Mesenteric fat pad (tissue), 1 donor: Measurements from ENCODE around the gene HMGN2. TPM values are rescaled to one million over a fixed set of nuclear protein-coding genes. Genes with fewer than 3 reads are reported as not detected.
"Not testable (repeated sequence)": the region's sequence is repeated elsewhere in the genome, so short reads cannot be mapped to it uniquely, and the experiment has no call there.

ENCODE experiments used
- DNase-seq: peaks from one replicate; pipeline ENCODE4 v3.0.0-alpha.2; 2020; ENCODE audit warnings: low spot score
- total RNA-seq: library from RNA; stranded (reverse); fragmentation: NEBNext Ultra II Directional; extraction: Animal tissue kit (Norgen Biotek cat#: 25700); gene quantifications from one replicate; pipeline ENCODE4 v1.2.1, GENCODE V29; 2021
- donor health status: DM: yes; HTN: yes; CAD: no.

HMGN2 gene
- total RNA-seq, 1 donor from 2014 or later, result 151 TPM

GRCh38 chr1:26476958-26477357 lies 4.7 kb downstream of the HMGN2 start:
- DNase-seq, result no peak

- DNase-seq, result no peak
Observed at GRCh38 chr1:26477446-26478152, 5.4 kb downstream of the HMGN2 start.

GRCh38 chr1:26478159-26478558 lies 5.9 kb downstream of the HMGN2 start:
- no peak for DNase-seq

- DNase-seq, result no peak
Observed at GRCh38 chr1:26478988-26479387, 6.7 kb downstream of the HMGN2 start.

- no peak for DNase-seq
Observed at GRCh38 chr1:26482921-26483320, 10.7 kb downstream of the HMGN2 start.

GRCh38 chr1:26483980-26484379 lies 11.7 kb downstream of the HMGN2 start:
- no peak for DNase-seq

- DNase-seq, result no peak
Observed at GRCh38 chr1:26490155-26490554, 17.9 kb downstream of the HMGN2 start.

- DNase-seq, result no peak
Observed at GRCh38 chr1:26493267-26493666, 21.0 kb downstream of the HMGN2 start.

- DNase-seq, result no peak
Observed at GRCh38 chr1:26493938-26494337, 21.7 kb downstream of the HMGN2 start.

- DNase-seq, result no peak
Observed at GRCh38 chr1:26496861-26497260, 24.6 kb downstream of the HMGN2 start.

- DNase-seq, result no peak
Observed at GRCh38 chr1:26498894-26499293, 26.7 kb downstream of the HMGN2 start.

- DNase-seq, result peak; percentile 98
Observed at GRCh38 chr1:26500488-26501175, 28.4 kb downstream of the HMGN2 start.

GRCh38 chr1:26510711-26511110 lies 38.5 kb downstream of the HMGN2 start:
- not testable (repeated sequence) for DNase-seq

GRCh38 chr1:26515836-26516235 lies 43.6 kb downstream of the HMGN2 start:
- DNase-seq, result not testable (repeated sequence)

GRCh38 chr1:26516987-26517765 lies 44.9 kb downstream of the HMGN2 start:
- no peak for DNase-seq

GRCh38 chr1:26517766-26518049 lies 45.5 kb downstream of the HMGN2 start:
- no peak for DNase-seq

- DNase-seq, result no peak
Observed at GRCh38 chr1:26518355-26518754, 46.1 kb downstream of the HMGN2 start.

GRCh38 chr1:26520339-26520738 lies 48.1 kb downstream of the HMGN2 start:
- DNase-seq, result no peak

GRCh38 chr1:26521669-26522030 lies 49.4 kb downstream of the HMGN2 start:
- no peak for DNase-seq

GRCh38 chr1:26522073-26522472 lies 49.8 kb downstream of the HMGN2 start:
- no peak for DNase-seq

- no peak for DNase-seq
Observed at GRCh38 chr1:26524181-26524580, 51.9 kb downstream of the HMGN2 start.
